H54 (cell line): ENCODE results near the gene NT5DC4.
A peak's percentile ranks its signal among the peaks of the same experiment; 100 is the strongest.

Source experiments
- DNase-seq: peaks from one replicate; pipeline ENCODE4 v3.0.0; 2011; ENCODE audit warnings: low spot score, mixed read lengths; ENCODE audit not compliant: insufficient read length
- FAIRE-seq: peaks from 3 replicates; lab custom pipeline; 2011; peaks lifted over from hg19 to GRCh38; lab: Jason Lieb, UNC
- POLR2A ChIP-seq: IDR thresholded peaks from 2 replicates; pipeline ENCODE4 v1.6.1; 2011; ENCODE audit warnings: low read depth, mild to moderate bottlenecking, low read length

The NT5DC4 gene

GRCh38 chr2:112720785-112721184 is at the start of gene NT5DC4:
TSS of gene NT5DC4 (plus strand) at chr2:112721020. CDS start at chr2:112721080, 60 bp downstream.
- DNase-seq (no peak), FAIRE-seq (no peak)
- TF ChIP-seq POLR2A: no peak

DNA sequence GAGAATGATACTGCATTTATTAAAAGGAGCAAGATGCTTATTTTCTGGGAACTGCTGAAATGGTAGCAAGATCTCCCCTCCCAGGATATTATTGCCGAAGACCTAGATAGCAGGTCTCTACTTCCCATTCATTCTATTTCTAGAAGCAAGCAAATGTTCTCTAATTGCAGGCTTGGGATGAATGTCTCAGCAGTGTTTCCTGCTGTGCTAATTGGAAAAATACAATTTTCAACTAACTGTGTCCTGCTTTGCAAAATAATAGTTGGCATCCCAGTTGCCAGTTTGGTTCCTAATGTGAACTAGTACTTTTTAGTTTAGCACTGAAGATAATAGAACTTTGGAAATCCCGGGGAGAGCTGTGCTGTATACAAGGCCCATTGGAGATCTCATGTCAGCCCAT is 49.0 kb upstream of the NT5DC4 start:
- TF ChIP-seq POLR2A: no peak
- DNase-seq (no peak), FAIRE-seq (no peak)

GRCh38 chr2:112673008-112673407 is 47.8 kb upstream of the NT5DC4 start:
- FAIRE-seq: no peak
- TF ChIP-seq POLR2A: no peak
- DNase-seq: no peak

DNA sequence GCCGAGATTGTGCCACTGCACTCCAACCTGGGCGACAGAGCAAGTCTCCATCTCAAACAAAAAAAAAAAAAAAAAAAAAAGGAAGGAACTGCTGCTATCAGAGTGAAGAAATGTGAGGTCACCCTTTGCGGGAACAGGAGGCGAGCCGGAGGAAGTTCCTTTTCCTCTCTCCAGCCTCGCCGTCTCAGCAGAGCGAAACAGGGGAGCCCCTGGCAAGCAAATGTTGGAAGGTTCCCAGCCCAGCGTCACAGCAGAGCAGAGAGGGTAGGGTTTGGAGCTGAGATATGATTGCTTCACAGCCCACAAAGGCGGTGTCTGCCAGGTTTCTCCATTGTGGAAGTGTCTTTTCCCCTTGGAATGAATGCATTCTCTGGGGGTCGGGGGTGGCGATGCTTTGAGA is 46.6 kb upstream of the NT5DC4 start:
- TF ChIP-seq POLR2A: no peak
- DNase-seq: no peak
- FAIRE-seq: no peak

GRCh38 chr2:112679484-112679883 is 41.3 kb upstream of the NT5DC4 start:
- FAIRE-seq (no peak), DNase-seq (peak; percentile 35)
- TF ChIP-seq POLR2A: no peak

DNA sequence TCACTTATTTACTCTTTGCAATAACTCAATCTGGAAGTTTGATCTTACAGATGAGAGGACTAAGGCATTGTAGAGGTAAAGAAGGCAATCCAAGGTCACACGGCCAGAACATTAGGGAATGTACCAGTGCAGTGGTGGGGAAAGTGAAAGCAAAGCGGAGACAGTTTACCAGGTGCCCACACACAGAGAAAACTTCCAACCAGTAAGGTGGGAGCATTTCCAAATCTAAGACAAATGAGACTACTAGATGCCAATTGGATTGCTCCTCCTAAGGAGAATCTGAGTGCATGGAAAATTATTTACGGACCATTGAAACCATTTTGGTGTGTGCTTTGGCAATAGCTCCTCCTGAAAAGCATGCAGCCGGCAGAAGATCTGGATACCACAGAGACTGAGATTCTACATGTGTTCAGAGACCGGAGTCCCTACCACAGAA is 40.1 kb upstream of the NT5DC4 start:
- no peak for DNase-seq
- no peak for FAIRE-seq
- no peak for TF ChIP-seq POLR2A

DNA sequence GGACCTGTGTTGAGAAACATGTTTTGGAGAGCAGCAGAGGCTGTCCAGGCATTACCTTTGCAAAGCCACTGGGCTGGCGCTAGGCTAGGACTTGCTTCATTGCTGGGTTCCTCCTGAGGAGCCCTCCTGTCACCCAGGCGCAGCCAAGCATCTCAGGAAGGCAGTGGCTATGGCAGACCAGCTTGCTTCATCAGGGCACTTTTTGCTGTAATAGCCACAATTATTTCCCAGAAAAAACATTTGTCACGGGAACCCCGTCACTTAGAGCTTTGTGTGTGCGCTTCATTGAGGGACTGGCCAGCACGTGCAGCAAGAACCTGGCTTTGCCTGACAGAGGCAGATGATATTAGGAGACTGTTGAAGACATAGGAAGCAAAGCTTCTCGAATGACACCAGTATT is 38.7 kb upstream of the NT5DC4 start:
- DNase-seq: no peak
- no peak for TF ChIP-seq POLR2A
- FAIRE-seq: no peak

GRCh38 chr2:112683550-112684414 is 37.0 kb upstream of the NT5DC4 start:
- FAIRE-seq (no peak), DNase-seq (no peak)
- TF ChIP-seq POLR2A: no peak

GRCh38 chr2:112684415-112684775 is 36.4 kb upstream of the NT5DC4 start:
- TF ChIP-seq POLR2A: no peak
- FAIRE-seq: no peak
- no peak for DNase-seq

GRCh38 chr2:112685271-112685884 is 35.4 kb upstream of the NT5DC4 start:
- DNase-seq (no peak), FAIRE-seq (no peak)
- TF ChIP-seq POLR2A: no peak

DNA sequence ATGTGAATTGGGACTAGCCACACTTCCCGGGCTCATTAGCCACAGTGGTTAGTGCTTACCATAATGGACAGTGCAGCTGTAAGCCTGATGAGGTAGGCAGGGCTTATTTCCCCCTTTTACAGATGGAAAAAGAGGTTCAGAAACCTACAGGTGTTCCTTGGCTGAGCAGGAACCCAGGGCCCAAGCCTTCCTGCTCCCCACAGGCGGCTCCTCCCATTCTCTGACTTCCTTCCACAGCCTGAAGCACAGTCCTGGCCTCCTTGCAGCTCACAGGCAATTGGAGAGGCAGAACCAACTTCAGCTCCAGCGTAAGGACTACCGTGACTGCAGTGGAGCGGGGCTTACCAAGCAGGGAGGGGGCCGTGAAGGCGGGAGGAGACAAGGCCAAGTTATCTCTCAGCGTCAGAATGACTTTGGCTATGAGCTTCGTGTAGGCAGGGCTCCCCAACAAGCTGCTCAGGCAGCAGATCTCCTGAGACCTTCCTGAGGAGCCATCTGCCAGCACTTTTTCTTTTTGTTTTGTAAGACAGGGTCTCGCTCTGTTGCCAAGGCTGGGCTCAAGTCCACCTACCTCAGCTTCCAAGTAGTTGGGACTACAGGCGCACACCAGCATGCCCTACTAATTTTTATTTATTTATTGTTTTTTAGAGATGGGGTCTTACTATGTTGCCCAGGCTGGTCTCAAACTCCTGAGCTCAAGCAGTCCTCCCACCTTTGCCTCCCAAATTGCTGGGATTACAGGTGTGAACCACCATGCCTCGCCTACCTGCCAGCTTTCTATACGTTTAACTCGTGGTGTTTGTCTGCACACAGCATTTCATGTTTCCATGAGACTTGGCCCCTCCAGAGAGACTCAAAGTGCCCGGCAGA is 34.2 kb upstream of the NT5DC4 start:
- no peak for TF ChIP-seq POLR2A
- FAIRE-seq (no peak), DNase-seq (no peak)

GRCh38 chr2:112687522-112687921 is 33.3 kb upstream of the NT5DC4 start:
- TF ChIP-seq POLR2A: no peak
- FAIRE-seq: no peak
- no peak for DNase-seq

GRCh38 chr2:112688086-112688880 is 32.5 kb upstream of the NT5DC4 start:
- FAIRE-seq (no peak), DNase-seq (peak; percentile 44)
- no peak for TF ChIP-seq POLR2A
